Pancreas (tissue), 10 donors: Measurements from ENCODE around the gene FTO. TPM values are rescaled to one million over a fixed set of nuclear protein-coding genes. Genes with fewer than 3 reads are reported as not detected.

Source experiments
- ATAC-seq, 4 donors: fragments of 200-7000 bp; cut with Tn5 transposase; one replicate each; pipeline versions ENCODE4 v1.8.0 to v1.9.1; 2020; ENCODE audit warnings: mild to moderate bottlenecking in 4 of 4, moderate library complexity in 4 of 4
- DNase-seq, 6 donors: peaks; one replicate each; pipeline ENCODE4 v3.0.0-alpha.2; 2020
- FAIRE-seq: peaks from 2 replicates; lab custom pipeline; 2012; peaks lifted over from hg19 to GRCh38; lab: Jason Lieb, UNC
- H3K27ac ChIP-seq, 4 donors: fragments of 200-600 bp; sonication (generic); 1 replicate in 3 of 4; 2 replicates in 1 of 4; pipeline versions ENCODE4 v1.5.0 to v1.8.0; 2020
- H3K27me3 ChIP-seq, 4 donors: fragments of 200-600 bp; one replicate each; pipeline ENCODE4 v1.8.0; 2021
- H3K36me3 ChIP-seq, 3 donors: fragments of 200-600 bp; sonication (generic) in 1 of 3; one replicate each; pipeline versions ENCODE4 v1.5.0 to v1.8.0; 2020 to 2021
- H3K4me1 ChIP-seq, 3 donors: fragments of 200-600 bp; one replicate each; pipeline ENCODE4 v1.8.0; 2021
- H3K4me3 ChIP-seq, 4 donors: fragments of 200-600 bp; sonication (generic) in 2 of 4; one replicate each; pipeline versions ENCODE4 v1.5.0 to v1.8.0; 2020 to 2021
- H3K9me3 ChIP-seq, 4 donors: fragments of 200-600 bp; one replicate each; pipeline ENCODE4 v1.8.0; 2021
- CTCF ChIP-seq, 4 donors: fragments of 200-600 bp; sonication (generic) in 3 of 4; IDR thresholded peaks; one replicate each; pipeline versions ENCODE4 v1.5.0 to v1.8.0; 2021; ENCODE audit warnings: antibody characterized with exemption in 4 of 4
- WGBS, 2 donors: extraction: QIAGEN DNeasy Blood & Tissue Kit; methylation state at CpG; one replicate each; pipeline ENCODE4 v1.1.7; 2013; 5-methylcytosine and 5-hydroxymethylcytosine counted together
- intact Hi-C, 3 donors: fragments of 100-400 bp; cut with DNase I; formaldehyde crosslinking; loops; one replicate each; pipeline versions ENCODE4 v1.11.1 to v1.14.2; 2022
- polyA plus RNA-seq, 2 donors: library from polyadenylated mRNA; stranded (reverse); fragments of 200-250 nt; gene quantifications; one replicate each; pipeline ENCODE4 v1.2.3, GENCODE V29; 2013
- total RNA-seq, 6 donors: library from RNA; stranded (reverse); fragmentation: NEBNext Ultra II Directional in 4 of 6; extraction: Animal tissue kit (Norgen Biotek cat#: 25700) in 4 of 6; gene quantifications; one replicate each; pipeline versions ENCODE4 v1.2.1 to v1.2.4, GENCODE V29; 2021 to 2023
- donor health status: healthy with polysubstance abuse.
- donor health status: DM: no; HTN: no; CAD: no; lungs with moderate emphysema.
- donor health status: DM: no; HTN: no; CAD: no.
- donor health status: control.
- donor health status: control.
- donor health status: Bipolar disorder and iron deficiency.
- donor health status: DM: yes; HTN: yes; CAD: no.
- donor health status: DM: no; HTN: no; CAD: no.
- donor health status: DM: no; HTN: no; CAD: no.
- donor health status: DM: yes; HTN: yes; CAD: no.

FTO gene
- total and polyA plus RNA-seq, 8 donors, result 7.6 to 45.0 (median 31.7) TPM

DNA sequence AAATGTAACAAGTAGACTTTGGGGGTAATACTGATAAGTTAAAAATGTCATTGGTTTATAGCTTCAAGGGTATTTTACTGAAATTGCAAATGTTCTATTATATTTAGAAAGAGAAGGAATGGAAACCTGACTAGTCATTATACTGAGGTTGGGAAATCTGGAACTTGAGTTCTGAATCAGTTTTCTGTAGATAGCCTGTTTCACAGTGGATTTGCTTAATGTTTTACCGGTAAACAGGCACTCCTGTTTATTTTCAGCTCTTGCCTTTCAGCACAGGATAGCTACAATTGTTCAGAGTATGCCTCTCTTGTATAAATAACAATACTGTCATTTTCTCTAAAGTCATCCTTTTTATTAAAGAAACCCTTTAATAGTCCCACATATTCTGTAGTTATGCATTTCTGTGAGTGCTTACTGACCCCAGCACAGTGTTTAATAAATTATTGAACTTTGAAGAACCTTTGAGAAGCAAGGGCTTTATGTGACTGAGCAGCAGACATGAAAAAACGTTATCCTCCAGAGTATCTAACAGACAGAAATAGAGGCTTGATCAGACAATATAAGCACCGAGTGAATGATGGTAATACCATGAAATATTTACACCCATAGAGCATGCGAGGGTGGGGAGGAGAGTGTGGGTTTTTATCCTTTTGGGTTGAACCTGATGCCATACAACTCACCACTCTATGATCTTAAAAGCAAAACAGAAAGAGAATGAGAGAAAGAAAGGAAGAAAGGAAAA is 58.2 kb downstream of the FTO start:
- 23 to 28% methylated on average over 4 of the region's 4 CpGs for WGBS, 2 donors

DNA sequence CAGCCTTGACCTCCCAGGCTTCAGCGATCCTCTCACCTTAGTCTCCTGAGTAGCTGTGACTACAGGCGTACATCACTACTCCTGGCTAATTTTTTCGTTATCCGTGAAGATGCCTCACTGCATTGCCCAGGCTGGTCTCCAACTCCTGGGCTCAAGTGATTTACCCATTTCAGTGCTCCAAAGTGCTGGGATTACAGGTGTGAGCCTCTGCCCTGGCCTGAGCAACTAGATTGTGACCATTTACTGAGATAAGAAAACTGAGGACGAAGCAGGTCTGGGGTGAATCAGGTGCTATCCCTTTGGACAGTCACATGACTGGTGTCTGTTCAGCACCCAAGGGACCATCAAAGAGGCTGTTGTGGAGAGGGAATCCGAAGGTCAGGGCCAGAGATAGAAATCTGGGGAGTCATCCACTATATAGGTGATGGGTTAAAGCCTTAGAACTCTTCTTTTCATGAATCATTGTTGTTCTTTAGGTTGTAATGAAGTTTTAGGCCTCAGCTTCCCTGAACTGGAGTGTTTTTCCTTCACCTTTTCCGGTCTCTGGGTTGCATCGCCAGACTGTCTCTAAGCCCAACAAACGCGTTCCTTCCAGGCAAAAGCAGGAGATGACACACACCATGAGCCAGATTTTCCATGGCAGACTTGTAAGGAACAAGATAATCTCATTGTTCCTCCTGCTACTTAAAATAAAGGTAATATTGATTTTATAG is 62.5 kb downstream of the FTO start:
- no peak overlapping the region for H3K27ac ChIP-seq
- TF ChIP-seq CTCF (IDR thresholded peaks at IDR 0.05), result no peak
- ATAC-seq (no peak), DNase-seq (no peak), FAIRE-seq (no peak)
- intact Hi-C loops, result no loop called here
- H3K4me1 ChIP-seq, result peaks cover 0 to 22% (median 17%) of the 10 kb centered on the region in 3 donors
- 89% methylated on average over 10 of the region's 10 CpGs for WGBS, 2 donors
- H3K4me3 ChIP-seq, result no peak overlapping the region
- H3K9me3 ChIP-seq, result no peaks in the 10 kb centered on the region
- H3K36me3 ChIP-seq, result no peaks in the 10 kb centered on the region
- no peaks in the 10 kb centered on the region for H3K27me3 ChIP-seq

More for the DNA sequence above, 58.2 kb downstream of the FTO start:
- DNase-seq (no peak), ATAC-seq (peak in 3 of 4 donors; percentile 56 to 71 (median 62)), FAIRE-seq (no peak)
- Histone ChIP-seq H3K36me3 (no peaks in the 10 kb centered on the region), H3K27me3 (no peaks in the 10 kb centered on the region), H3K4me3 (no peak overlapping the region), H3K9me3 (no peaks in the 10 kb centered on the region), H3K27ac (peak overlapping the region in 2 of 4 donors; percentile 22 to 45), H3K4me1 (peaks cover 0 to 22% (median 18%) of the 10 kb centered on the region in 3 donors)
- intact Hi-C loops, result no loop called here
- no peak for TF ChIP-seq CTCF (IDR thresholded peaks at IDR 0.05)

- 51 to 52% methylated on average over 4 of the region's 4 CpGs for WGBS, 2 donors
- no peak overlapping the region for H3K27ac ChIP-seq
These were observed 64.2 kb downstream of the FTO start for GRCh38 chr16:53768167-53768566.

DNA sequence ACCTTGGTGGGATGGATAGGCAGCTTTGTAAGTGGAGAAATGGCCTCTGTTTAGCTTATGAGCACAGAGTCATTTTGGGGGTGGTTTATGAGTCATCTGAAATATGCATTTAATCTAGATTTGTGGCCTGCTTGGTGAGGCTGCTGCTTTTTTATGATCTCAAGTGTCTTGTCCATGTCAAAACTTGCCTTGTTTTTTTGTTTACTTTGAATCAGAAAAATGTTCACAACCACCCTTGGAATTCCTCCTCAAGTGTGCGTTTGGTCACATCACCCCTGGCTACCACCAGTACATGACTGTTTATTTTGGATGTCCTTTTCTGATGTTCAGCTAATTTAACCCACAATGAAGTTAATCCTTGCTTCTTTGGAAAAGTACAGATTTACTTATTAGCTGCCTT is 64.6 kb downstream of the FTO start:
- no peaks in the 10 kb centered on the region for H3K27me3 ChIP-seq
- ATAC-seq (no peak), DNase-seq (no peak), FAIRE-seq (no peak)
- no peak overlapping the region for H3K27ac ChIP-seq
- peaks cover 0 to 19% (median 6%) of the 10 kb centered on the region in 3 donors for H3K4me1 ChIP-seq
- intact Hi-C loops, result no loop called here
- no peak for TF ChIP-seq CTCF (IDR thresholded peaks at IDR 0.05)
- 9 to 18% methylated on average over 1 of the region's 1 CpG for WGBS, 2 donors
- no peaks in the 10 kb centered on the region for H3K36me3 ChIP-seq
- H3K4me3 ChIP-seq, result no peak overlapping the region
- no peaks in the 10 kb centered on the region for H3K9me3 ChIP-seq

More at GRCh38 chr16:53768167-53768566, 64.2 kb downstream of the FTO start:
- ATAC-seq, result no peak
- Histone ChIP-seq H3K27me3 (no peaks in the 10 kb centered on the region), H3K4me1 (peaks cover 0 to 15% (median 5%) of the 10 kb centered on the region in 3 donors), H3K4me3 (no peak overlapping the region), H3K36me3 (no peaks in the 10 kb centered on the region), H3K9me3 (no peaks in the 10 kb centered on the region)
- no peak for FAIRE-seq
- no peak for TF ChIP-seq CTCF (IDR thresholded peaks at IDR 0.05)
- intact Hi-C loops, result no loop called here
- no peak for DNase-seq
